Lower leg skin (tissue), 3 donors: ENCODE data around the gene GSE1.

ENCODE experiments used
- POLR2A ChIP-seq, 2 donors: fragments of 450-650 bp; IDR thresholded peaks; one replicate each; pipeline ENCODE4 v1.6.1; 2016 to 2017; ENCODE audit warnings: antibody characterized with exemption in 2 of 2, mild to moderate bottlenecking in 1 of 2, moderate library complexity in 1 of 2
- TF ChIP-seq, protein P1 (sequence below), 3 donors: fragments of 450-650 bp; IDR thresholded peaks; one replicate each; pipeline ENCODE4 v1.5.1; 2016; ENCODE audit warnings: antibody characterized with exemption in 3 of 3, mild to moderate bottlenecking in 3 of 3, moderate library complexity in 2 of 3

DNA sequence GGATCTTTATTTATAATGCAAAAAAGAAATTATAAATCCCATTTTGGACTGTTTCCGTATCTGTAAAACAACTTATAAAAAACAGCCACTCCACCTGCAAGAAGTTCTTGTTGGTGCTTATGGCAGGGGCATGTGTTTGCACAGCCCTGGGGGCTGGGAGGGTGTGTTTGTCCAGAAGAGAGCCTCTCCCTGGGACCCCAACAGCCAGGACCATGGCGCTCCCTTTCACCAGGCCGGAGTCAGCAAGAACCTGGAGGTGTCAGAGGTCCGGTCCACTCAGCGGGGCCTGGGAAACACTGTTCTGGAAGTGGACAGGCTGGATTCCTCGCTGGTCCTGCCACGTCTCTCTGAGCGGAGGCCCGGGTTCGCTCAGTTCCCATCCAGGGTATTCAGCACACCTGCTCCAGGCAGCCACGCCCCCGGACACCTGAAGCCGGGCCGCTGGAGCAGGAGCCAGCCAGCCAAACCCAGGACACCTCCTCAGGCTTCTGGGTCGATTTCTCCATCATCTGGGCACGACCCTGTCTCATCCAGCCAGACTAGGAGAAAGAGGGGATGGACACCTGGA is 94.5 kb downstream of the GSE1 start:
- no peak for TF ChIP-seq POLR2A (IDR thresholded peaks at IDR 0.05)
- TF ChIP-seq, protein P1, sequence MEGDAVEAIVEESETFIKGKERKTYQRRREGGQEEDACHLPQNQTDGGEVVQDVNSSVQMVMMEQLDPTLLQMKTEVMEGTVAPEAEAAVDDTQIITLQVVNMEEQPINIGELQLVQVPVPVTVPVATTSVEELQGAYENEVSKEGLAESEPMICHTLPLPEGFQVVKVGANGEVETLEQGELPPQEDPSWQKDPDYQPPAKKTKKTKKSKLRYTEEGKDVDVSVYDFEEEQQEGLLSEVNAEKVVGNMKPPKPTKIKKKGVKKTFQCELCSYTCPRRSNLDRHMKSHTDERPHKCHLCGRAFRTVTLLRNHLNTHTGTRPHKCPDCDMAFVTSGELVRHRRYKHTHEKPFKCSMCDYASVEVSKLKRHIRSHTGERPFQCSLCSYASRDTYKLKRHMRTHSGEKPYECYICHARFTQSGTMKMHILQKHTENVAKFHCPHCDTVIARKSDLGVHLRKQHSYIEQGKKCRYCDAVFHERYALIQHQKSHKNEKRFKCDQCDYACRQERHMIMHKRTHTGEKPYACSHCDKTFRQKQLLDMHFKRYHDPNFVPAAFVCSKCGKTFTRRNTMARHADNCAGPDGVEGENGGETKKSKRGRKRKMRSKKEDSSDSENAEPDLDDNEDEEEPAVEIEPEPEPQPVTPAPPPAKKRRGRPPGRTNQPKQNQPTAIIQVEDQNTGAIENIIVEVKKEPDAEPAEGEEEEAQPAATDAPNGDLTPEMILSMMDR (IDR thresholded peaks at IDR 0.05), result no peak
